Smooth muscle cell (in vitro differentiated cells): Measurements from ENCODE around the gene SPINT1. TPM values are rescaled to one million over a fixed set of nuclear protein-coding genes. Genes with fewer than 3 reads are reported as not detected.

Source experiments
- DNase-seq: peaks from one replicate; lab custom pipeline; 2025; ENCODE audit not compliant: unreplicated experiment; lab: John Stamatoyannopoulos, UW
- H2AFZ ChIP-seq: fragments of 200-600 bp; sonication (generic); 2 replicates; pipeline ENCODE4 v1.6.0; 2016; ENCODE audit warnings: antibody characterized with exemption, low read depth, mild to moderate bottlenecking
- H3F3A ChIP-seq: fragments of 200-600 bp; sonication (generic); 2 replicates; pipeline ENCODE4 v1.6.0; 2017; ENCODE audit warnings: antibody characterized with exemption, low read depth
- H3K27ac ChIP-seq: fragments of 200-600 bp; sonication (generic); 2 replicates; pipeline ENCODE4 v1.5.1; 2016; ENCODE audit warnings: low read depth, mild to moderate bottlenecking
- H3K27me3 ChIP-seq: fragments of 200-600 bp; sonication (generic); 2 replicates; pipeline ENCODE4 v1.6.1; 2016; ENCODE audit warnings: low read depth, mild to moderate bottlenecking
- H3K36me3 ChIP-seq: fragments of 200-600 bp; sonication (generic); 2 replicates; pipeline ENCODE4 v1.5.1; 2016; ENCODE audit warnings: low read depth
- H3K4me1 ChIP-seq: fragments of 200-600 bp; sonication (generic); 2 replicates; pipeline ENCODE4 v1.5.1; 2016; ENCODE audit warnings: low read depth
- H3K4me2 ChIP-seq: fragments of 200-600 bp; sonication (generic); 2 replicates; pipeline ENCODE4 v1.6.0; 2016; ENCODE audit warnings: mild to moderate bottlenecking
- H3K4me3 ChIP-seq: fragments of 200-600 bp; sonication (generic); 2 replicates; pipeline ENCODE4 v1.5.1; 2016; ENCODE audit warnings: mild to moderate bottlenecking
- H3K79me2 ChIP-seq: fragments of 200-600 bp; sonication (generic); 2 replicates; pipeline ENCODE4 v1.6.0; 2016; ENCODE audit warnings: low read depth, mild to moderate bottlenecking
- H3K9ac ChIP-seq: fragments of 200-600 bp; sonication (generic); 2 replicates; pipeline ENCODE4 v1.6.0; 2016; ENCODE audit warnings: low read depth
- H3K9me3 ChIP-seq: fragments of 200-600 bp; sonication (generic); replicated peaks from 2 replicates; pipeline ENCODE4 v1.5.1; 2016; ENCODE audit warnings: low read depth
- H4K20me1 ChIP-seq: fragments of 200-600 bp; sonication (generic); 2 replicates; pipeline ENCODE4 v1.6.0; 2016; ENCODE audit warnings: low read depth
- WGBS: methylation state at CpG from one replicate; pipeline ENCODE4 v1.1.7; 2016; ENCODE audit warnings: low lambda C conversion rate; 5-methylcytosine and 5-hydroxymethylcytosine counted together
- polyA plus RNA-seq: library from polyadenylated mRNA; unstranded; fragments of >200 nt; fragmentation: Nextera tagmentation; extraction: Ambion mirVana; gene quantifications from 2 replicates; pipeline ENCODE4 v1.2.1, GENCODE V29; 2016
- total RNA-seq: library from RNA; depleted of rRNA; stranded (reverse); fragments of >200 nt; gene quantifications from 2 replicates; pipeline ENCODE4 v1.2.3, GENCODE V29; 2014
- TF ChIP-seq, protein P1 (sequence below): fragments of 200-600 bp; sonication (generic); IDR thresholded peaks from 2 replicates; pipeline ENCODE4 v1.5.1; 2017; ENCODE audit warnings: borderline replicate concordance, mild to moderate bottlenecking, antibody characterized with exemption; ENCODE audit not compliant: insufficient read depth, poor library complexity, severe bottlenecking

The SPINT1 gene
- total and polyA plus RNA-seq, 2 experiments from 2014 or later = 50.2 to 76.5 TPM

DNA sequence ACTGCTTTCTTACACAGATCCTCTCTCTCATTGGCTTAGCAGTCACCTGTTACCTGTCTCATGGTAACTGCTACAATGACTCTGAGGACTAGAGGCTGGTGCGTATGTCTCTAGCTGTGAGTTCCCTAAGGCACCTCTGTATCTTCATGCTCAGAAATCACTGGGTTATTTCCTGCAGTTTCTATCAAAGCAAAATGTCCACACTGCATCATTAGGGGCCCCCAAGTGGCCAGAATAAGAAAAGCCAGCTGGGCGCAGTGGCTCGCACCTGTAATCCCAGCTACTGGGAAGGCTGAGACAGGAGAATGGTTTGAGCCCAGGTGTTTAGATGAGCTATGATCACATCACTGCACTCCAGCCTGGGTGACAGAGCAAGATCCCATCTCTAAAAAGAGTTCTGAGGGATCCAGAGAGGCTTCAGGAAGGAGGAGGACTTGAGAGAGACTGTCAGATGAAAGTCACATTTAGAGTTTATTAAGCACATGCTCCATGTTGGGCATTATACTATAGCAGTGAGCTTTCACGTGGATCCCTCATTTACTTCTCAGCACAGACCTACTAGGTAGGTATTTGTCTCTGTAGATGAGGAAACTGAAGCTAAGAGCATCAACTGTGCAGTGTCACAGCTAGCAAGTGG lies 48.1 kb downstream of the SPINT1 start:
- no peaks in the 10 kb centered on the region for H3K36me3 ChIP-seq
- DNase-seq = no peak
- H4K20me1 ChIP-seq = no peaks in the 10 kb centered on the region
- H3K9ac ChIP-seq = no peak overlapping the region
- H3K4me2 ChIP-seq = no peak overlapping the region
- peaks cover 16% of the 10 kb centered on the region for H3K79me2 ChIP-seq
- H3F3A ChIP-seq = no peaks in the 10 kb centered on the region
- TF ChIP-seq, protein P1, sequence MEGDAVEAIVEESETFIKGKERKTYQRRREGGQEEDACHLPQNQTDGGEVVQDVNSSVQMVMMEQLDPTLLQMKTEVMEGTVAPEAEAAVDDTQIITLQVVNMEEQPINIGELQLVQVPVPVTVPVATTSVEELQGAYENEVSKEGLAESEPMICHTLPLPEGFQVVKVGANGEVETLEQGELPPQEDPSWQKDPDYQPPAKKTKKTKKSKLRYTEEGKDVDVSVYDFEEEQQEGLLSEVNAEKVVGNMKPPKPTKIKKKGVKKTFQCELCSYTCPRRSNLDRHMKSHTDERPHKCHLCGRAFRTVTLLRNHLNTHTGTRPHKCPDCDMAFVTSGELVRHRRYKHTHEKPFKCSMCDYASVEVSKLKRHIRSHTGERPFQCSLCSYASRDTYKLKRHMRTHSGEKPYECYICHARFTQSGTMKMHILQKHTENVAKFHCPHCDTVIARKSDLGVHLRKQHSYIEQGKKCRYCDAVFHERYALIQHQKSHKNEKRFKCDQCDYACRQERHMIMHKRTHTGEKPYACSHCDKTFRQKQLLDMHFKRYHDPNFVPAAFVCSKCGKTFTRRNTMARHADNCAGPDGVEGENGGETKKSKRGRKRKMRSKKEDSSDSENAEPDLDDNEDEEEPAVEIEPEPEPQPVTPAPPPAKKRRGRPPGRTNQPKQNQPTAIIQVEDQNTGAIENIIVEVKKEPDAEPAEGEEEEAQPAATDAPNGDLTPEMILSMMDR = peak; percentile 52
- H3K27ac ChIP-seq = no peak overlapping the region
- H3K4me3 ChIP-seq = no peak overlapping the region
- no peak overlapping the region for H2AFZ ChIP-seq
- no peaks in the 10 kb centered on the region for H3K27me3 ChIP-seq
- H3K9me3 ChIP-seq = no peaks in the 10 kb centered on the region
- WGBS = 31% methylated on average over 4 of the region's 4 CpGs
- H3K4me1 ChIP-seq = peaks cover 7% of the 10 kb centered on the region

DNA sequence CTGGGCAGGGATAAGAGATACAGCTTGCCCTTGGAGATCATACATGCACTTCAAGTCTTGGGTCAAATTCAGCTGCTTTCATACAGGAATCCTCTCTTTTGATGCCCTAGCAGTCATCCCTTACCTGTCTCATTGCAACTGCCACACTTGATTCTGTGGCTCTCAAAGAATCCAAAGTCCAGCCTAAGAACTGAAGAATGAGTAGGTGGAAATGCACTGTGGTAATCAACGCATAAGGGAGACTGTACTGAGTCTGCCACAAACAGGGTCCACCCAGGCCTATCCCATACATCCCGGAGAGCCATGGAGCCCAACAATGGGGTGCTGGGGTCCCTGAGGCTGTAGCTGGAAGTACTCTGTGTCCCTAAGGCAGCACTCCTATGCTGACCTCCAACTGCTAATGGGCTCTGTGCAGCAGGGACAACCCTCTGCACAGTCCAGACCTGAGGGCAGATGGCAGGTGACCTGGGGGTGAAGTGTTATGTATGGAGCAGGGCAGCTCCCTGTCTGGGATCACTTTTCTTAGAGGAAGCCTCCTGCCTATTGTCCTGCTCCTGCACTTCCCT lies 48.7 kb downstream of the SPINT1 start:
- Histone ChIP-seq H3K27me3 (no peaks in the 10 kb centered on the region), H4K20me1 (no peaks in the 10 kb centered on the region), H2AFZ (no peak overlapping the region), H3F3A (no peaks in the 10 kb centered on the region), H3K4me1 (peaks cover 7% of the 10 kb centered on the region), H3K27ac (no peak overlapping the region), H3K4me3 (no peak overlapping the region), H3K4me2 (no peak overlapping the region), H3K9ac (no peak overlapping the region), H3K9me3 (no peaks in the 10 kb centered on the region), H3K79me2 (peaks cover 21% of the 10 kb centered on the region), H3K36me3 (peaks cover 5% of the 10 kb centered on the region)
- TF ChIP-seq, protein P1 = no peak
- 95% methylated on average over 2 of the region's 2 CpGs for WGBS
- no peak for DNase-seq

DNA sequence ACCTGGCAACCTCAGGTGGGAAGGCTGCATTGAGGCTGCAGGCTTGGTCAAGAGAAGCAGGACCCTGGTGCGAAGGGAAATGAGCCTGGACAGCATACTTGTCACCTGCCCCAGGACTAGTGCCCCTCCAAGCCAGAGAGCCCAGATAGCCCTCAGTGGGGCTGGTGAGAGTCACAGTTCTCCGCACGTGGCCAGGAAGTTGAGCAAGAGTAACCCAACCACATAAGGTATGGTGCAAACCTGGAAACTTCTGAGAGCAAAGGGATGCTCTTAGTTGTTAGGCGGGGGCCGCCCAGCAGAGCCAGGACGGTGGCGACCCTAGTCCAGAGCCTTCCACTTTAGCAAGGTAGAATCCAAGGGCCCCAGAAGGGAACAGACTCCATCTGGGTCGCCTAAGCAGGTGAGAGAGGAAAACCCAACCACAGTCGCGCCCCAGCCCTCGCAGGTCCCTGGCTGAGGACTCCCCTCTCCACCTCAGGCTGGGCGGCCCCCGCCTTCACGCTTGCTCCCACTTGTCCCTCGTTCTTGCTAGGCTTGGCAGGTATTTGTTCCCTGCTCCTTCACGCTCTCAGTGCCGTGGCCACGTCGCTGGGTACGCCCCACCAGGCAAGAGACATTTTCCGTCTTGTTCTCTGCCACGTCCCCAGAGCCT lies 49.3 kb downstream of the SPINT1 start:
- Histone ChIP-seq H3K4me3 (no peak overlapping the region), H3K27ac (no peak overlapping the region), H3K79me2 (peaks cover 21% of the 10 kb centered on the region), H2AFZ (peak overlapping the region; percentile 99), H3K4me1 (peaks cover 7% of the 10 kb centered on the region), H3K9ac (no peak overlapping the region), H3K27me3 (no peaks in the 10 kb centered on the region), H3K36me3 (peaks cover 5% of the 10 kb centered on the region), H3K9me3 (no peaks in the 10 kb centered on the region), H3F3A (no peaks in the 10 kb centered on the region), H3K4me2 (peak overlapping the region; percentile 90), H4K20me1 (no peaks in the 10 kb centered on the region)
- TF ChIP-seq, protein P1 = no peak
- WGBS = 91% methylated on average over 22 of the region's 22 CpGs
- no peak for DNase-seq
